ENCODE data around the gene VWCE. TPM values are rescaled to one million over a fixed set of nuclear protein-coding genes. Genes with fewer than 3 reads are reported as not detected.

The VWCE gene
- total RNA-seq, 1 experiment from 2014 or later = 20.6 TPM

DNA sequence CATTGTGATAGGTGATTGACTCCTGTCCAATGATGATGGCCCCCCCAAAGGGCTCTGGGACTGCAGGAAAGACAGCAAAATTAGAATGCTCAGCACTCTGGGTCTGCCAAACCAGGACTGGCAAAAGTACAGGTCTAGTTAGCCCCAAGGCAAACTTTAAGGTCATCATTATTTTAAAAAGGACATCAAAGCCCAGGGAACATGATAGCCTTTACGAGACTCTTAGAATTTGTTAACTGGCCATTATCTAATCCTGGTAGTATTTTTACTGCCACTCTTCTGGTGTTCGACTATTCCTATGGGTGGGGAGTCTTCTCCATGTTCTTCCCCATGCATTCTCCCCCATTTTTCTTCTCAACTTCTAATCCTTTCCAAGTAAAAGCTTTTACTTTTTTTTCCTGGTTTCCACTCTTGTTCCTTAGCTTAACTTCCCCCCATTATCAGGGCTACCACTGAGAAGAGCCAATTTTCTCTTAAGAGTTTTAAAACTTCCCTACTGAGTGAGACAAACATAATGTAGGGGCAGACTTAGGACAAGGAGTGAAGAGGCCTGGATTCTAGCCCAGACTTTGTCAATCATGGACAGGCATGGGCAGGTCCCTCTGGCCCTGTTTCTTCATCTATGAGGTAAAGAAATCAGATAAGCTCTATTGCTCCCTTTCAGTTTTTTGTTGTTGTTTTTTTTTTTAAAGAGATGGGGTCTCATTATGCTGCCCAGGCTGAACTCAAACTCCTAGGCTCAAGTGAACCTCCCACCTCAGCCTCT is 30.7 kb upstream of the VWCE start:
- H3T11ph ChIP-seq (ENCODE audit: low read length) = no peak overlapping the region

More for the DNA sequence above, 30.7 kb upstream of the VWCE start:
- Histone ChIP-seq H2AK5ac (ENCODE audit: insufficient read length, low read length) (no peak overlapping the region), H4K91ac (ENCODE audit: insufficient read length, low read depth, low read length) (no peak overlapping the region), H3K9me3 (ENCODE audit: control insufficient read depth, low read depth, low read length) (no peaks in the 10 kb centered on the region), H3K4me1 (ENCODE audit: insufficient read depth, low read length) (no peaks in the 10 kb centered on the region), H3K27me3 (ENCODE audit: insufficient read depth, low read length) (no peaks in the 10 kb centered on the region; the same call in 1 of the 2 replicates), H3K79me2 (ENCODE audit: insufficient read depth, low read length) (peaks cover 10% of the 10 kb centered on the region; the same call in 1 of the 2 replicates), H2BK20ac (ENCODE audit: low read depth, low read length, poor library complexity, severe bottlenecking) (no peak overlapping the region), H2BK5ac (ENCODE audit: insufficient read length, low read length) (no peak overlapping the region), H4K5ac (ENCODE audit: insufficient read length, low read depth, low read length) (no peak overlapping the region), H3K27ac (ENCODE audit: insufficient read length, low read depth, low read length) (no peak overlapping the region), H3K79me1 (ENCODE audit: insufficient read depth, low read depth, low read length, poor library complexity, severe bottlenecking) (no peaks in the 10 kb centered on the region), H4K20me1 (ENCODE audit: control insufficient read depth, insufficient read depth, insufficient read length) (no peaks in the 10 kb centered on the region), H3K23me2 (ENCODE audit: insufficient read length, low read depth, low read length, poor library complexity, severe bottlenecking) (no peaks in the 10 kb centered on the region), H2AFZ (ENCODE audit: low read length) (no peak overlapping the region), H3K4me2 (ENCODE audit: insufficient read depth, insufficient read length, low read length) (no peak overlapping the region), H2BK120ac (ENCODE audit: low read depth, low read length, poor library complexity, severe bottlenecking) (no peak overlapping the region), H3K23ac (ENCODE audit: insufficient read length, low read depth, low read length) (no peak overlapping the region), H3K9ac (ENCODE audit: extremely low read depth, insufficient read length, low read length) (no peak overlapping the region), H2BK12ac (ENCODE audit: insufficient read length, low read depth, low read length) (no peak overlapping the region), H3K56ac (ENCODE audit: insufficient read length, low read depth, low read length) (no peak overlapping the region), H3K14ac (ENCODE audit: insufficient read depth, low read length) (no peak overlapping the region), H4K8ac (replicated peaks; ENCODE audit: insufficient read length, low read depth, low read length) (no peak overlapping the region), H3K4ac (ENCODE audit: low read depth, low read length) (no peak overlapping the region), H2BK15ac (ENCODE audit: low read depth, low read length) (no peak overlapping the region), H3K18ac (ENCODE audit: insufficient read length, low read depth, low read length) (no peak overlapping the region)
- H3K9me3 Mint-ChIP-seq = no peaks in the 10 kb centered on the region
- H3K36me3 Mint-ChIP-seq (ENCODE audit: insufficient read depth in 1 of 3, low read depth in 3 of 3) = peaks cover 50 to 89% (median 87%) of the 10 kb centered on the region in 3 experiments; a peak in 6 of 7 replicates
- TF ChIP-seq, protein P1, sequence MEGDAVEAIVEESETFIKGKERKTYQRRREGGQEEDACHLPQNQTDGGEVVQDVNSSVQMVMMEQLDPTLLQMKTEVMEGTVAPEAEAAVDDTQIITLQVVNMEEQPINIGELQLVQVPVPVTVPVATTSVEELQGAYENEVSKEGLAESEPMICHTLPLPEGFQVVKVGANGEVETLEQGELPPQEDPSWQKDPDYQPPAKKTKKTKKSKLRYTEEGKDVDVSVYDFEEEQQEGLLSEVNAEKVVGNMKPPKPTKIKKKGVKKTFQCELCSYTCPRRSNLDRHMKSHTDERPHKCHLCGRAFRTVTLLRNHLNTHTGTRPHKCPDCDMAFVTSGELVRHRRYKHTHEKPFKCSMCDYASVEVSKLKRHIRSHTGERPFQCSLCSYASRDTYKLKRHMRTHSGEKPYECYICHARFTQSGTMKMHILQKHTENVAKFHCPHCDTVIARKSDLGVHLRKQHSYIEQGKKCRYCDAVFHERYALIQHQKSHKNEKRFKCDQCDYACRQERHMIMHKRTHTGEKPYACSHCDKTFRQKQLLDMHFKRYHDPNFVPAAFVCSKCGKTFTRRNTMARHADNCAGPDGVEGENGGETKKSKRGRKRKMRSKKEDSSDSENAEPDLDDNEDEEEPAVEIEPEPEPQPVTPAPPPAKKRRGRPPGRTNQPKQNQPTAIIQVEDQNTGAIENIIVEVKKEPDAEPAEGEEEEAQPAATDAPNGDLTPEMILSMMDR (conservative IDR thresholded peaks at IDR 0.05) = no peak
- no peaks in the 10 kb centered on the region for H3K27me3 Mint-ChIP-seq (ENCODE audit: low read depth)
- H3K4me1 Mint-ChIP-seq = peaks cover under 1 to 1% of the 10 kb centered on the region in 2 experiments; a peak in 1 of 4 replicates
- DNase-seq = no peak
- WGBS (ENCODE audit: extremely low coverage, insufficient read length, low lambda C conversion rate) = no CpG with 5 or more reads among the region's 2 CpGs
- no peak overlapping the region for H3K4me3 Mint-ChIP-seq
- no peak overlapping the region for H3K27ac Mint-ChIP-seq

All from H9 (cell line).